A673 (cell line): ENCODE results near the gene SALL3.

ENCODE experiments used
- CTCF ChIP-seq: fragments of 300-800, 200-600 bp; sonication (generic); conservative IDR thresholded peaks from 2 replicates; pipeline ENCODE4 v1.5.1; 2017; ENCODE audit warnings: low read depth, mild to moderate bottlenecking, antibody characterized with exemption, low read length, moderate library complexity, mixed read lengths
- EZH2 ChIP-seq: fragments of 200-600 bp; sonication (generic); IDR thresholded peaks from 2 replicates; pipeline ENCODE4 v1.6.1; 2017; ENCODE audit warnings: borderline replicate concordance, low read depth, mild to moderate bottlenecking, mixed read lengths, antibody characterized with exemption, low read length; ENCODE audit not compliant: poor library complexity, severe bottlenecking

GRCh38 chr18:78972930-78973331 is 6.7 kb upstream of the SALL3 start:
- no peak for TF ChIP-seq CTCF
- no peak for TF ChIP-seq EZH2
